AML-193 (cell line): ENCODE results near the gene TMEM218.
"Not testable (repeated sequence)": the region's sequence is repeated elsewhere in the genome, so short reads cannot be mapped to it uniquely, and the experiment has no call there.

Experiments used
- DNase-seq, 2 experiments: peaks; one replicate each; lab custom pipeline; 2025; lab: John Stamatoyannopoulos, UW

The TMEM218 gene

GRCh38 chr11:125075900-125076317, 35.5 kb downstream of the TMEM218 start:
- no peak for DNase-seq

GRCh38 chr11:125075242-125075625, 36.2 kb downstream of the TMEM218 start:
- DNase-seq = no peak

- DNase-seq = no peak
These were observed 36.8 kb downstream of the TMEM218 start for GRCh38 chr11:125074511-125075241.

- DNase-seq = no peak
These were observed 37.6 kb downstream of the TMEM218 start for GRCh38 chr11:125073616-125074483.

GRCh38 chr11:125072961-125073590, 38.4 kb downstream of the TMEM218 start:
- DNase-seq = no peak

- DNase-seq = no peak
These were observed 39.0 kb downstream of the TMEM218 start for GRCh38 chr11:125072218-125072960.

- no peak for DNase-seq
These were observed 39.6 kb downstream of the TMEM218 start for GRCh38 chr11:125071846-125072217.

- peak; percentile 5 to 9 for DNase-seq
These were observed 40.0 kb downstream of the TMEM218 start for GRCh38 chr11:125071435-125071834.

- DNase-seq = peak; percentile 97
These were observed 40.6 kb downstream of the TMEM218 start for GRCh38 chr11:125070699-125071254.

GRCh38 chr11:125069796-125070195, 41.6 kb downstream of the TMEM218 start:
- no peak for DNase-seq

- no peak for DNase-seq
These were observed 42.4 kb downstream of the TMEM218 start for GRCh38 chr11:125069008-125069407.

GRCh38 chr11:125068368-125068767, 43.1 kb downstream of the TMEM218 start:
- no peak for DNase-seq

GRCh38 chr11:125064070-125064469, 47.4 kb downstream of the TMEM218 start:
- DNase-seq = no peak

- no peak for DNase-seq
These were observed 47.9 kb downstream of the TMEM218 start for GRCh38 chr11:125063429-125064043.

- peak in 1 of 2 experiments; percentile 8 for DNase-seq
These were observed 48.4 kb downstream of the TMEM218 start, which contains the start of gene SLC37A2 for GRCh38 chr11:125062931-125063428. SLC37A2 (plus strand) TSS chr11:125063305; CDS start chr11:125063368, 63 bp downstream.

GRCh38 chr11:125062218-125062930, 49.1 kb downstream of the TMEM218 start:
- no peak for DNase-seq

- no peak for DNase-seq
These were observed 50.1 kb downstream of the TMEM218 start for GRCh38 chr11:125061281-125061680.

- no peak for DNase-seq
These were observed 53.8 kb downstream of the TMEM218 start for GRCh38 chr11:125057693-125058016.

- no peak for DNase-seq
These were observed 54.3 kb downstream of the TMEM218 start for GRCh38 chr11:125056931-125057692.

GRCh38 chr11:125056111-125056510, 55.3 kb downstream of the TMEM218 start:
- not testable (repeated sequence) for DNase-seq
